Thoracic aorta (tissue), 2 donors: Measurements from ENCODE around the gene USP10. TPM values are rescaled to one million over a fixed set of nuclear protein-coding genes. Genes with fewer than 3 reads are reported as not detected.

Experiments
- ATAC-seq: fragments of 150-250 bp; one replicate; pipeline ENCODE4 v1.8.0; 2017; ENCODE audit warnings: low read depth; ENCODE audit not compliant: insufficient number of reproducible peaks, low FRiP score
- DNase-seq: peaks from one replicate; pipeline ENCODE4 v3.0.0-alpha.2; 2020; ENCODE audit warnings: low spot score
- H3K27ac ChIP-seq, 2 donors: fragments of 200-600 bp; sonication (generic); 1 replicate in 1 of 2; 2 replicates in 1 of 2; pipeline ENCODE4 v1.5.1; 2016; ENCODE audit warnings: mild to moderate bottlenecking in 2 of 2, moderate library complexity in 2 of 2
- H3K27me3 ChIP-seq: fragments of 200-600 bp; sonication (generic); replicated peaks from 2 replicates; pipeline ENCODE4 v1.6.0; 2016; ENCODE audit warnings: mild to moderate bottlenecking; ENCODE audit not compliant: insufficient read depth
- H3K36me3 ChIP-seq: fragments of 200-600 bp; sonication (generic); one replicate; pipeline ENCODE4 v1.5.1; 2016
- H3K4me1 ChIP-seq, 2 donors: fragments of 200-600 bp; sonication (generic); 1 replicate in 1 of 2; 2 replicates in 1 of 2; pipeline versions ENCODE4 v1.5.1 to v1.6.0; 2016; ENCODE audit warnings: low read depth in 2 of 2, mild to moderate bottlenecking in 1 of 2; ENCODE audit not compliant: control insufficient read depth in 1 of 2
- H3K4me3 ChIP-seq: fragments of 200-600 bp; sonication (generic); 2 replicates; pipeline ENCODE4 v1.5.1; 2016; ENCODE audit warnings: mild to moderate bottlenecking
- H3K9me3 ChIP-seq: fragments of 200-600 bp; sonication (generic); 2 replicates; pipeline ENCODE4 v1.5.1; 2016
- CTCF ChIP-seq: fragments of 200-600 bp; sonication (generic); IDR thresholded peaks from one replicate; pipeline ENCODE4 v1.5.1; 2019; ENCODE audit warnings: antibody characterized with exemption
- total RNA-seq, 2 donors: library from RNA; depleted of rRNA; stranded (reverse); fragments of >200 nt; gene quantifications; one replicate each; pipeline versions ENCODE4 v1.1.0 to v1.2.3, GENCODE V29; 2016

Gene USP10
- total RNA-seq, 2 donors from 2014 or later = 36.7 to 85.2 TPM

GRCh38 chr16:84782846-84783245 lies 83.0 kb downstream of the USP10 start:
- Histone ChIP-seq H3K9me3 (no peaks in the 10 kb centered on the region), H3K4me3 (no peak overlapping the region), H3K27me3 (no peaks in the 10 kb centered on the region), H3K27ac (no peak overlapping the region), H3K36me3 (peaks cover 5% of the 10 kb centered on the region), H3K4me1 (peaks cover 0 to 18% of the 10 kb centered on the region in 2 donors)
- DNase-seq (no peak), ATAC-seq (no peak)
- no peak for TF ChIP-seq CTCF

- no peaks in the 10 kb centered on the region for H3K36me3 ChIP-seq
- no peak for ATAC-seq
- no peak overlapping the region for H3K27ac ChIP-seq
- no peaks in the 10 kb centered on the region for H3K27me3 ChIP-seq
- H3K4me1 ChIP-seq = peaks cover 0 to 18% of the 10 kb centered on the region in 2 donors
- no peak for TF ChIP-seq CTCF
- no peak overlapping the region for H3K4me3 ChIP-seq
- no peaks in the 10 kb centered on the region for H3K9me3 ChIP-seq
- DNase-seq = no peak
Measured at GRCh38 chr16:84785843-84786581, 86.2 kb downstream of the USP10 start.

- H3K27me3 ChIP-seq = no peaks in the 10 kb centered on the region
- peaks cover 0 to 18% of the 10 kb centered on the region in 2 donors for H3K4me1 ChIP-seq
- no peak overlapping the region for H3K27ac ChIP-seq
- H3K4me3 ChIP-seq = no peak overlapping the region
- H3K36me3 ChIP-seq = no peaks in the 10 kb centered on the region
- TF ChIP-seq CTCF = no peak
- no peak for ATAC-seq
- H3K9me3 ChIP-seq = no peaks in the 10 kb centered on the region
- no peak for DNase-seq
Measured at GRCh38 chr16:84786605-84787262, 86.9 kb downstream of the USP10 start.

GRCh38 chr16:84787263-84787622 lies 87.4 kb downstream of the USP10 start:
- DNase-seq (no peak), ATAC-seq (no peak)
- no peak for TF ChIP-seq CTCF
- no peaks in the 10 kb centered on the region for H3K9me3 ChIP-seq
- H3K4me1 ChIP-seq = peaks cover 0 to 18% of the 10 kb centered on the region in 2 donors
- no peaks in the 10 kb centered on the region for H3K36me3 ChIP-seq
- H3K4me3 ChIP-seq = no peak overlapping the region
- H3K27ac ChIP-seq = no peak overlapping the region
- no peaks in the 10 kb centered on the region for H3K27me3 ChIP-seq

GRCh38 chr16:84788920-84789391 lies 89.2 kb downstream of the USP10 start:
- H3K9me3 ChIP-seq = no peaks in the 10 kb centered on the region
- peaks cover 0 to 18% of the 10 kb centered on the region in 2 donors for H3K4me1 ChIP-seq
- no peak overlapping the region for H3K4me3 ChIP-seq
- no peaks in the 10 kb centered on the region for H3K36me3 ChIP-seq
- DNase-seq (no peak), ATAC-seq (no peak)
- TF ChIP-seq CTCF = no peak
- H3K27me3 ChIP-seq = no peaks in the 10 kb centered on the region
- H3K27ac ChIP-seq = no peak overlapping the region
